SK-N-SH (cell line): ENCODE results near the gene F2R. TPM values are rescaled to one million over a fixed set of nuclear protein-coding genes. Genes with fewer than 3 reads are reported as not detected.
A peak's percentile ranks its signal among the peaks of the same experiment; 100 is the strongest.

Experiments used
- CTCF ChIA-PET: fragments of 300-600, 350-600 bp; formaldehyde crosslinking; extraction: SDS; loops from one replicate; lab custom pipeline; 2021; lab: Yijun Ruan, JAX
- POLR2A ChIA-PET: fragments of 350-600 bp; sonication (Branson Sonifier 250); formaldehyde crosslinking; extraction: SDS; loops from one replicate; lab custom pipeline; 2020; ENCODE audit warnings: antibody characterized with exemption, inconsistent platforms; lab: Yijun Ruan, JAX
- DNase-seq: peaks from one replicate; pipeline ENCODE4 v3.0.0; 2012
- H2AFZ ChIP-seq: fragments of 200-600 bp; sonication (generic); 2 replicates; pipeline ENCODE4 v1.8.1; 2016; ENCODE audit warnings: antibody characterized with exemption, mild to moderate bottlenecking, low read depth
- H3F3A ChIP-seq: fragments of 200-600 bp; sonication (generic); replicated peaks from 2 replicates; pipeline ENCODE3; 2016; ENCODE audit warnings: antibody characterized with exemption, mild to moderate bottlenecking; ENCODE audit not compliant: insufficient read depth
- H3K27ac ChIP-seq, 2 experiments: fragments of 200-500 bp in 1 of 2; fragments of 200-600 bp in 1 of 2; sonication (Bioruptor generic) in 1 of 2; sonication (generic), shearing (Covaris generic) in 1 of 2; 2 replicates each; pipeline versions ENCODE4 v1.5.1 to v1.6.1; 2014 to 2016; ENCODE audit warnings: low read depth in 2 of 2, inconsistent platforms in 1 of 2, low read length in 1 of 2, mild to moderate bottlenecking in 1 of 2, mixed read lengths in 1 of 2
- H3K27me3 ChIP-seq: fragments of 200-600 bp; sonication (generic), shearing (Covaris generic); 2 replicates; pipeline ENCODE4 v1.6.1; 2016; ENCODE audit warnings: mixed run types; ENCODE audit not compliant: insufficient read depth
- H3K36me3 ChIP-seq, 2 experiments: fragments of 200-500 bp in 1 of 2; fragments of 200-600 bp in 1 of 2; sonication (Bioruptor generic) in 1 of 2; sonication (generic) in 1 of 2; replicated peaks in 1 of 2; 2 replicates each; pipeline versions ENCODE3 to v1.5.1; 2014 to 2016; ENCODE audit warnings: low read length in 1 of 2, mild to moderate bottlenecking in 1 of 2; ENCODE audit not compliant: insufficient read depth in 2 of 2, control insufficient read depth in 1 of 2
- H3K4me1 ChIP-seq, 2 experiments: fragments of 200-500 bp in 1 of 2; fragments of 200-600 bp in 1 of 2; sonication (Bioruptor generic) in 1 of 2; sonication (generic), shearing (Covaris generic) in 1 of 2; 2 replicates each; pipeline versions ENCODE4 v1.5.1 to v1.6.1; 2014 to 2016; ENCODE audit warnings: low read depth in 1 of 2, low read length in 1 of 2, mixed run types in 1 of 2; ENCODE audit not compliant: insufficient read depth in 2 of 2, control insufficient read depth in 1 of 2
- H3K4me2 ChIP-seq: fragments of 200-600 bp; sonication (generic), shearing (Covaris generic); 2 replicates; pipeline ENCODE4 v1.6.1; 2017; ENCODE audit warnings: mixed run types
- H3K4me3 ChIP-seq, 2 experiments: fragments of 200-500 bp in 1 of 2; fragments of 200-600 bp in 1 of 2; sonication (Bioruptor generic) in 1 of 2; sonication (generic), shearing (Covaris generic) in 1 of 2; 2 replicates each; pipeline versions ENCODE4 v1.5.1 to v1.8.1; 2014 to 2016; ENCODE audit warnings: low read depth in 2 of 2, inconsistent platforms in 1 of 2, low read length in 1 of 2, mild to moderate bottlenecking in 1 of 2, mixed read lengths in 1 of 2, moderate library complexity in 1 of 2
- H3K79me2 ChIP-seq: fragments of 200-600 bp; sonication (generic); 2 replicates; pipeline ENCODE4 v1.8.1; 2017; ENCODE audit warnings: mild to moderate bottlenecking; ENCODE audit not compliant: insufficient read depth
- H3K9ac ChIP-seq: fragments of 200-600 bp; sonication (generic); 2 replicates; pipeline ENCODE4 v1.6.1; 2017; ENCODE audit warnings: mixed run types
- H3K9me2 ChIP-seq: fragments of 200-600 bp; sonication (generic); 2 replicates; pipeline ENCODE4 v1.6.1; 2017; ENCODE audit warnings: mixed run types
- H3K9me3 ChIP-seq: fragments of 200-600 bp; sonication (generic); 2 replicates; pipeline ENCODE4 v1.6.1; 2017; ENCODE audit warnings: mixed run types, mild to moderate bottlenecking, moderate library complexity
- H4K20me1 ChIP-seq: fragments of 200-600 bp; sonication (generic); 2 replicates; pipeline ENCODE4 v1.6.1; 2017; ENCODE audit warnings: mild to moderate bottlenecking, mixed run types; ENCODE audit not compliant: insufficient read depth
- EP300 ChIP-seq, 2 experiments: IDR thresholded peaks; 2 replicates each; pipeline versions ENCODE4 v1.4.0 to v1.6.1; 2012; ENCODE audit warnings: borderline replicate concordance in 1 of 2, low read depth in 1 of 2, low read length in 1 of 2
- GABPA ChIP-seq: IDR thresholded peaks from 2 replicates; pipeline ENCODE4 v1.4.0; 2012; ENCODE audit warnings: low read depth, mild to moderate bottlenecking
- GATA2 ChIP-seq: sonication (generic); formaldehyde crosslinking; IDR thresholded peaks from 2 replicates; pipeline ENCODE4 v1.5.0; 2020; ENCODE audit warnings: mild to moderate bottlenecking, missing genetic modification reagents
- MXI1 ChIP-seq: IDR thresholded peaks from 2 replicates; pipeline ENCODE4 v1.6.1; 2012; ENCODE audit warnings: mild to moderate bottlenecking, low read depth, low read length, improper control_type of control experiment
- NFIC ChIP-seq: IDR thresholded peaks from 2 replicates; pipeline ENCODE4 v1.4.0; 2012; ENCODE audit warnings: borderline replicate concordance
- PBX3 ChIP-seq: IDR thresholded peaks from 2 replicates; pipeline ENCODE4; 2012
- SMC3 ChIP-seq: IDR thresholded peaks from 2 replicates; pipeline ENCODE4 v1.6.1; 2012; ENCODE audit warnings: low read depth, low read length, improper control_type of control experiment
- TCF12 ChIP-seq: IDR thresholded peaks from 2 replicates; pipeline ENCODE4 v1.4.0; 2012
- TEAD4 ChIP-seq: IDR thresholded peaks from 2 replicates; pipeline ENCODE4 v1.4.0; 2012; ENCODE audit warnings: mild to moderate bottlenecking, borderline replicate concordance; ENCODE audit not compliant: insufficient read depth
- USF1 ChIP-seq: IDR thresholded peaks from 2 replicates; pipeline ENCODE4 v1.4.0; 2012; ENCODE audit warnings: low read depth, borderline replicate concordance
- YY1 ChIP-seq: IDR thresholded peaks from 2 replicates; pipeline ENCODE4 v1.4.0; 2012; ENCODE audit warnings: low read depth, mild to moderate bottlenecking
- WGBS: methylation state at CpG from one replicate; pipeline ENCODE4 v1.1.6; 2017; ENCODE audit warnings: low lambda C conversion rate; 5-methylcytosine and 5-hydroxymethylcytosine counted together
- polyA plus RNA-seq, 3 experiments: library from polyadenylated mRNA; depleted of rRNA; stranded (reverse); fragments of >200 nt; gene quantifications; 2 replicates each; pipeline ENCODE4 v1.2.3, GENCODE V29; 2012

Gene F2R
- polyA plus RNA-seq, 1 of the 3 experiments (the other 2 are of a cell fraction): 212 TPM

- H3K9ac ChIP-seq: no peak overlapping the region
- CTCF ChIA-PET: no interaction called here
Observed at GRCh38 chr5:76685704-76686103, 30.2 kb upstream of the F2R start.

GRCh38 chr5:76688212-76688611 is 27.7 kb upstream of the F2R start:
- Histone ChIP-seq H3K79me2 (no peaks in the 10 kb centered on the region), H3K9me3 (no peaks in the 10 kb centered on the region), H3K9ac (peak overlapping the region; percentile 52; the same call in 1 of the 2 replicates), H3K27ac (peak overlapping the region; percentile 74 to 98; a peak in 3 of 4 replicates), H3F3A (peaks cover 41% of the 10 kb centered on the region), H3K9me2 (no peaks in the 10 kb centered on the region), H3K4me2 (no peak overlapping the region), H3K4me1 (peaks cover 10 to 56% of the 10 kb centered on the region in 2 experiments), H2AFZ (no peak overlapping the region; the same call in 1 of the 2 replicates), H3K27me3 (no peaks in the 10 kb centered on the region), H3K36me3 (no peaks in the 10 kb centered on the region), H4K20me1 (no peaks in the 10 kb centered on the region), H3K4me3 (no peak overlapping the region)
- POLR2A ChIA-PET: no interaction called here
- DNase-seq: no peak
- peak in 1 of 2 experiments; percentile 13; a peak in 1 of 4 replicates for TF ChIP-seq EP300 (IDR thresholded peaks at IDR 0.05; ENCODE audit: borderline replicate concordance in 1 of 2, low read depth in 1 of 2, low read length in 1 of 2)
- no peak for TF ChIP-seq GATA2 (CRISPR knock-in tag)
- no peak for TF ChIP-seq PBX3
- no peak for TF ChIP-seq NFIC
- 86% methylated on average over 1 of the region's 1 CpG for WGBS
- CTCF ChIA-PET: interaction anchor here (1.4 kb wide), 1 partner anchor 9 kb away, joined by 3 read pairs; no protein-coding TSS in a partner anchor

More at GRCh38 chr5:76685704-76686103, 30.2 kb upstream of the F2R start:
- Histone ChIP-seq H3K9me2 (no peaks in the 10 kb centered on the region), H3K27me3 (no peaks in the 10 kb centered on the region), H3K9me3 (no peaks in the 10 kb centered on the region), H3K27ac (peak overlapping the region; percentile 69 to 76; a peak in 3 of 4 replicates), H2AFZ (0 out of 2 replicates have a peak overlapping the region, but pooled peaks have one; percentile 3), H4K20me1 (no peaks in the 10 kb centered on the region), H3K4me2 (no peak overlapping the region), H3K79me2 (no peaks in the 10 kb centered on the region), H3F3A (peaks cover 24% of the 10 kb centered on the region), H3K4me1 (peaks cover 7 to 40% of the 10 kb centered on the region in 2 experiments), H3K4me3 (no peak overlapping the region), H3K36me3 (no peaks in the 10 kb centered on the region)
- POLR2A ChIA-PET: no interaction called here
- WGBS: 73% methylated on average over 3 of the region's 3 CpGs
- no peak for DNase-seq
- no peak for TF ChIP-seq MXI1

- H3K36me3 ChIP-seq: no peaks in the 10 kb centered on the region
- H3K79me2 ChIP-seq: no peaks in the 10 kb centered on the region
- no peaks in the 10 kb centered on the region for H4K20me1 ChIP-seq
- CTCF ChIA-PET: interaction anchor here (1.0 to 1.4 kb wide), 2 partner anchors 9 to 86 kb away, joined by 3 to 5 read pairs; no protein-coding TSS in a partner anchor
- H3K27ac ChIP-seq: peak overlapping the region; percentile 74 to 98; a peak in 3 of 4 replicates
- no peak for TF ChIP-seq TCF12
- TF ChIP-seq GABPA: no peak
- TF ChIP-seq SMC3: no peak
- no peak for TF ChIP-seq TEAD4
- no peak for TF ChIP-seq YY1
- no peak for TF ChIP-seq USF1
- peak overlapping the region; percentile 75; the same call in 1 of the 2 replicates for H2AFZ ChIP-seq
- no peaks in the 10 kb centered on the region for H3K9me2 ChIP-seq
- WGBS: 46% methylated on average over 3 of the region's 3 CpGs
- H3F3A ChIP-seq: peaks cover 41% of the 10 kb centered on the region
- peaks cover 10 to 56% of the 10 kb centered on the region in 2 experiments for H3K4me1 ChIP-seq
- H3K4me3 ChIP-seq: no peak overlapping the region
- peak overlapping the region; percentile 52; the same call in 1 of the 2 replicates for H3K9ac ChIP-seq
- H3K9me3 ChIP-seq: no peaks in the 10 kb centered on the region
- POLR2A ChIA-PET: no interaction called here
- DNase-seq: no peak
- no peaks in the 10 kb centered on the region for H3K27me3 ChIP-seq
- H3K4me2 ChIP-seq: peak overlapping the region; percentile 28; the same call in 1 of the 2 replicates
Observed at GRCh38 chr5:76688836-76689235, 27.1 kb upstream of the F2R start.
